CD4-positive, alpha-beta T cell treated with Interferon gamma for 1 hour (primary cell): ENCODE data around the gene RITA1.

Experiments used
- DNase-seq: peaks from one replicate; pipeline ENCODE4 v3.0.0-alpha.2; 2020

The RITA1 gene

DNA sequence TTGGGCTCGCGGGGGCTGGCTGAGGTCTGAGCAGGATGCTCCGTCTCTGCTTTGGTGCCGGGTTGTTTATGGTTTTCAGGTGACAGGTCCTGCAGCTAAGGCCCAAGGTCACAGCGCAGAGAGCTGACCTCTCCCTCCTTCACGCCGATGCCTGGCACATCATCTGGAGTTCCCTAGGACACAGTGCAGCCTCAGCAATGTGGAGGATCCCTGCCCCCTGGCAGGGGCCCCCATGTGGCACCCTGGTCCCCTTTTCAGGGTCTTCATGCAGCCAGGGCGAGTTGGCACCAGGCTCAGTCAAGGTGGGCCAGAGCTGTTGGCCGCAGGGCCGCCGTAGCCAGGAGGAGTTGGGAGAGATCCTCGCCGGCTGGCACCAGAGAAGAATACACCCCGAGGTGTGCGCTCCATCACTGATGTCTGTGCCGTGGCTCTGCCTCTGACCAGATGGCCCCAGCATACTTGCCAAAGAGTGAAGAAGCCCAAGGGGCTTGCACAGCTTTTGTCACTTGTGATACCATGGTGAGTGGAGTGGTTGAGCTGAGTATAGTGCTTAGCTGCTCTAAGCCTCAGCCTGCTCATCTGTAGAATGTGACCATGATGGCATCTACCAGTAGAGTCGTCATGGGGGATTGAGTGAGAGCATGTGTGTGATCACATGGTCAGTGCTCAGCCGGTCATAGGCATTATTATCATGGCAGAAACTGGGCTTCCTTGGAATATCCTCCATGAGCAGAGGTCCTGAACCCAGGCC lies 46.7 kb downstream of the RITA1 start:
- no peak for DNase-seq

DNA sequence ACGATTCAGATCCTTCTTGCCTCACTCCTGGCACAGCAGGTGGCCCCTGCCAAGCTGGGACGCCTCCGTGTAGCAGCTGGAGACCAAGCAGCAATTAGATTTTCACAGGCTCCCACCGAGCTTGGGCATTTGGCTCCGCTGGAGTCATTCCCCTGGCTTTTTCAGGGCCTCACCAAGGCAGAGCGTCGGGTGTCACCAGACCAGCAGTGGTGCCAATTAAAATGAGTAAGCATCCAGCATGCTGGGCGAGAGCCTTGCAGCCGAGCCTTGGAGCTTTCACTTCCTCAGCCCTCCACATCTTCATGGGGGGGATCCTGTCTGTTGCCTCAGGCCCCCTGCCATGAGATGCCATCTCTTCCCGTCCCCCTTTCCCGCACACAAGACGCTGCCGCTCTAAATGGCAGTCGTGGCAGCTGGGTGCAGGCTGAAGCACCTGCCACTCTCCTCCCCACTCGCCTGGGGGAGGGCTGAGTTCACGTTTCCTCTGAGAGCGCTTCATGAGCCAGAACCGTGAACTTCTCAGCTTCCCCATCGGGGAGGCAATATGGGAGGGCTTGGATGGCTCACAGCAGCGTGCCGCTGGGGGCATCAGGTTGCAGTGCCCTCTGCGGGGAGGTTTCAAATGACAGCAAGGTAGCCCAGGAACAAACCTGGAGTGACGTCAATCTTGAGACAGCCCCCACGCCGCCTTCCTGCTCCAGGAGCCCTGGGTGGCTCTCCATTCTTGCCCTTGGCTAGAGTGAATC lies 47.5 kb downstream of the RITA1 start:
- peak; percentile 84 for DNase-seq

DNA sequence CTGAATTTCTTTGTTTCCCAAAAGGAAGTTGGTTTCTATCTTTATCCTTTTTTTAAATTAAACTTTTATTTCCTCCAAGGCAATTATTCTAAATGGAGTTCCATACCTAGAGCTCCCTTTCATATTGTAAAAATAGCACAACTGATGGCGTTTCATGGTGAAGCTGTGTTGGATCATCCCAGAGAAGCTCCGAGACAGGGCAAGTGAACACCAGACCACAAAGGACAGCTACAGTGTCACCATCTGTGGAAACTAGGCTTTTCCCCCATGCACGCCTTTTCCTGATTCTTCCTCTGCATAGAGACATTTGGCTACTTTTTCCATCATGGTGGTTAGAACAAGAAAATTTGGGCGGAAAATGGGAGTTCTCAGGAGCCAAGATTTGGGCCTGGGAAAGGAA lies 48.4 kb downstream of the RITA1 start:
- no peak for DNase-seq

DNA sequence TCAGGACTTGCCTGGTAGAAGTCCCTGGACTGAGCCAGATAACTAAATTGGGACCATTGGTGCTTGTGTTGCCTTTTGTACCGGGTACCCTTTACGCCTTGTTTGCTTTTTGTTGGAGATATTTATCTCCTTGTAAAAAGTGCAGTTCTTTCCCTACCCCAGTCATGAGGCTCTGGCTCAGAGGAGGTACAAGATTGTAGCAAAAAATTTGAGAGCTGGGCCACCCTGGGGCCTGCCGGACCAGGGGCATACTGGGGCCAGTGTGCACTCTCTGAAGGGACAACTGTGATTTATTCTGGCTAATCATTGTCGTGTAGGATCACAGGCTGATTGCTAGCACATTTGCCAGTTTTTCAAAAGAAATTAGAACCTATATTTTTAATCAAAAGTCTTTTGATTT lies 49.0 kb downstream of the RITA1 start:
- DNase-seq, result no peak

DNA sequence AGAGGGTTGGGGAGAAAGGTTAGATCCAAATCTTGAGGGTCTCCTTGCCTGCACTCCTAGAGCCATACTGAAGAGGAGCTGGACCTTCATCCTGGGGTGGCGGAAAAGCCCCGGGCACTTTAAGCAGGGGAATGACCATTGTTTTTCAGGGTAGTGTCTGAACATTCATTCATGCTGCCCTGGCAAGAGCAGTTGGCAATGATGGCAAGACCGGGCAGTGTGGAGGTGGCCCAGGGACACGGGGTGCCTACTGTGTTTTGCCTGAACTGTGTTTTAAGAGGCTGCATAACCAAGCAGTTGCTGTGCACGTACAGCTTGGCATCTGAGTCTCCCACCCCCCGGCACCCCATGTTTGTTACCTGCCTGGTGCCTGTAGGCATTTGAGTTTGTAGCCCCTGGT lies 50.5 kb downstream of the RITA1 start:
- no peak for DNase-seq

DNA sequence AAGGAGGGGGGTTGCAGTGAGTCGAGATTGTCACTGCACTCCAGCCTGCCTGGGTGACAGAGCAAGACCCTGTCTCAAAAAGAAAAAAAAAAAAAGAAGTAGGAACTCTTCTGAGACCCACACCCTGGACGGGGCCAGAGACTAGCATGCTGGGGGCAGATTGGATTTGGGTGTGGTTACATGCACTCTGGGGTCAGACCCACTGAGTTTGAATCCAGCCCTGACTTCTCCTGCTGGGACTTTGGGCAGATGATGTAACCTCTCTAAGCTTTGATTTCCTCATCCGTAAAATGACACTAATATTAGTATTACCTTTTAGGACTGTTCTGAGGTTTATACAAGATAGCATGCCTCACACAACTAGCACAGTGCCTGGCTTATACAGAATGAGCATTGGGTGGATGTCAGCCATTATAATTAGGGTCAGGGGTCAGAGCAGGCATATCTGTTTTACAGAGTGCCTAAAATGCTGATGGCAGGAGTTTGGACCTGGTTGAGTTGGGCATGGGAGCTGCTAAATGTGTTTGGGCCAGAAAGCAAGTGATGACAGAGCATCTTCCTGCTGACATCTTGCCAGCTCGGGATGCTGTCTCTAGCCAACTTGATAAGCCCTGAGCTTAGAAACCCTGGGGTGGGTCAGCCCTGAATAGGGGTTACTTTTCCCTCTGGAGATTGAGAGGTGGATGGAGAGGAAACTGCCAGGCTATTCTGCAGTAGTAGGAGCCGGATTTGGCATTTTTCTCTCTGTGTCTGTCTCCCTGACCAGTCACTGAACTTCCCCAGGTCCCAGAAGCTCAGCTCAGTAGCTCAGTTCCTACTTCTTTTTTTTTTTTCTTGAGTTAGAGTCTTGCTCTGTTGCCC lies 51.2 kb downstream of the RITA1 start:
- DNase-seq, result no peak

DNA sequence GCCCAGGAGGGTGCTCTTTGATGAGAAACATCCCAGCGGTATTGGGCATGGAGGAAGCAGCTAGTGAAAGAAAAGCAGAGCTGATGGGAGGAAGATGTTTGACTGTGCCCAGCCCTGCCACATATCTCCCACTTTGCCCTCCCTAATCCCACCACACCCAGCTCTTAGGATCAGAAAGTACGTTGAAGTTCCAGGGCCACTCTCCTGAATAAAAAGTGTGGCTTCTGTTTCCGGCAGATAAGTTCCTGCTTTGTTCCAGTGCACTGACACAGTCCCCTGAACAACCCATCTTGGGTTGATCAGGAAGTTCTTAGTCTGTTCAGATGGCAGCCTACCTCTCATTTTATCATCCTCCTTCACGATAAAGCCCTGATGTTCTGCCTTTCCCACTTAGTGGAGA lies 52.2 kb downstream of the RITA1 start:
- no peak for DNase-seq

DNA sequence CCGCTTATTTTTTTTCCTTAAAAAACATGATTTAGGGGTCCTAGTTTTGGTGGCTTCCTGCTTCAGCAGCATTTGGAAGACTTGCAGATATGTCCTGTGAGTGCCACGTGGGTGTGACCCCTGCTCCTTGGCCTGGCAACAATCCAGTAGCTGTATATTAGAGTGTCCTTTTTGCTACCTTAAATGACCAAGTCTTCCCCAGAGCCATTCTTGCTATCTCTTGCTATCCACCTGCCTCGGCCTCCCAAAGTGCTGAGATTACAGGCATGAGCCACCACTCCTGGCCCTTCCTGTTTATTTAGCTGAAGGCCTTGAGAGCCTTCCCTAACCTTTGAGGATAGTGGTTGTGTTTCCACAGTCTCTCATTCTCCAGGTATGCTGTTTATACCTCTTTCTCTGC lies 52.8 kb downstream of the RITA1 start:
- DNase-seq, result no peak

DNA sequence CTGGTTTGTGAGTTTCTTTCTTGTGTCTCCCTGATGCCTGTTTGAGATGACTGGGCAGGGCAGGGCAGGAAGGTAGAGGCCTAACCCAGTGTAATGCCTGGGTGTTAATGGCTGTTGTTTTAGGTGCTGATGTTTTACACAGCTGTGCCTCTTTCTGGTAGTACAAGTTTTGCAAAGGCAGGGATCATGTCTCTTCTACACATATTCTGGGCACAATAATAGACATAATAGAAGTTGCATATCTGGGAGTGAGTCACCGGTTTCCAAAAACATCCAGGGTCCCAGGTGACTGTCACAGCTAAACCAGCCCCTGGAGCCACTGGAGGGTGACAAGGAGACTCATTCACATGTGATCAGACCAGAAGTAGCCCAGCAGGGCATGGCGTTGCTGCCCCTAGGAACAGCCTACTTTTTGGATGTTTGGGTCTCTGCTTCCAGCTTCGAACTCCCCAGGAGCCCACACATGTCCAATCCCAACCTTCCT lies 53.8 kb downstream of the RITA1 start:
- DNase-seq, result no peak

DNA sequence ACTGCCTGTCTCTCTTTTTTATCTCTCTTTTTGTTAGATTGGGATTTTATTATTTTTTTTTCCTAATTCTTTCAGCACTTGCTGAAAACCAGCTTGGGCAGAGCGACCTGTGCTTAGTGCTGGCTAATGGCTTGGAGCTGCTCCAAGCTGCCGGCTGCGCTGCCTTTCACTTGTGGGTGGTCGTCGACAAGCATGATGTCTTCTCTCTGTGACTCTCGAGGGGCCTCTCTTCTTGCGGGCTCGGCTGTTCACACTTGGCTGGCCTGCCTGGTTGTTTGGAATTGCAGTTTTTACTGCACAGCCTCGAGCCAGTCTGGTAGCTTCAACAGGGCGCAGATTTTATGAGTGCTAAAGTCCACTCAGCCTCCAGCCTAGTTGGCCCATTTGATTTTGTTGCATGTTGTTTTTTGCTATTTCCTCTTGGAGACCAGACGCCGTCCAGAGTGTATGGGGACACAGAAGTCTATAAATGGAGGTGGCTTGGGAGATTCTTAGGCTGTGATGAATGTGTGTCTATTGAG lies 54.4 kb downstream of the RITA1 start:
- no peak for DNase-seq

DNA sequence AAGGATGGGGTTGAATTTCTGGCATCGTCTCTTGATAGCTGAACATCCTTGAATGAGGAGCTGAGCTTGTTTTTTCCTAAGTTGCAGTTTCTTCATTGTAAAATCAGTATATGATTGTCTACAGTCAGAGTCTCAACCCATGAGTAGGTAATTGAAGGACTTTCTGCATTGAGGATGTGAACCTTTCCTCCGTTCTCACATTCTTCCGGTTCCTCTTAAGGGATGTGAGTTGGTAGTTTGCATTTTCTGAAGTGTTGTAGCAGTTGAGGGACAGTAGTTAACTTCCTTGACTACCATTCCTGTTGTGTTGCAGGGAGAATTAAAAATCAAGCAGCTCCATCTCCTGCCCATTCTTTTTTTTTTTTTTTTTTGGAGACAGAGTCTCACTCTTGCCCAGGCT lies 54.9 kb downstream of the RITA1 start:
- DNase-seq, result no peak

DNA sequence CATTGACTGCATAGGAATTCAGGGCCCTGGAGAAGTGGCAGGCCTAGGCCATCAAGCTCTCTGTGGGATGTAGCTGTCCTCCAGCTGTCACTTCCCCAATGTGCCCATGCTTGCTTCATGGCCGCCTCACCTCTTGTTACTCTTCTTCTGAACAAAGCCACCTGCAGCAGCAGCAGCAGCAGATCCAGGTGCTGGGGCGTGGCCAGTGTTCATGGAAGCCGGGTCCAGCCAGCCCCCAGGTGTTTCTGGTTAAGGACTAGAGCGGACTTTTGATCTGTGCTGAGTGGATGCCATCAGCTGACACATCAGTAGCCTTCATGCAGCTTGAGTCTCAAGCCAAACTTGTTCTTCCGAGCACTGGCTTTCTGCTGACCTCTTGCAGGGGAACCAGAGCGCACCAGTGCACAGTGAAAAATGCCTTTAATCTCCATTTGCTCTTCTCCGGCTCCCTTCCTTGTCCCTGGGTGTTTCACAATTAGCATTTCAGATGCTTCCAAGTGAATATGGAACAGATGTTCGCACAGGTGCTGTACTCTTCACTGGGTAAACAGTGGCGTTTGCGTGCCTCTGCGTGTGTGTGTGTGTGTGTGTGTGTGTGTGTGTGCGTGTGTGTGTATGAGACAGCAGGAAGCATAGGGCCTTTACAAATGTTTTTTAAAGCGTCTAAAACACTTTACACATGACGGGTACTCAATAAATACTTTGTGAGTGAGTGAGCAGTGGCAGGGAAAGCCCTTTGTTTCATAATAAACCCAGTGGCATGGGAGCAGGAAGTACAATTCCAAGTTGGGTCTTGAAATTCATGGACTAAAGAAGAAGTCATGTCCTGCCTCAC lies 55.9 kb downstream of the RITA1 start:
- no peak for DNase-seq
